Activated T-cell treated with anti-CD3 and anti-CD28 coated beads, Interleukin-2, amount 50 U/mL, for 72 hours (primary cell): ENCODE measurements around the gene MIDN. TPM values are rescaled to one million over a fixed set of nuclear protein-coding genes. Genes with fewer than 3 reads are reported as not detected.

Experiments used
- ATAC-seq, 2 donors: fragments of 150-1000 bp; cut with Tn5 transposase; replicated peaks in 1 of 2; 2 replicates each; pipeline ENCODE4 v1.10.0; 2021; ENCODE audit warnings: moderate library complexity in 2 of 2, mild to moderate bottlenecking in 1 of 2
- DNase-seq, 2 donors: peaks; one replicate each; pipeline ENCODE4 v3.0.0; 2021 to 2022; ENCODE audit warnings: mixed read lengths in 1 of 2
- H3K27ac Mint-ChIP-seq: one replicate; pipeline ENCODE4 v1.8.0; 2022; ENCODE audit warnings: mild to moderate bottlenecking, moderate library complexity, mixed read lengths
- H3K27me3 Mint-ChIP-seq: one replicate; pipeline ENCODE4 v1.8.0; 2022; ENCODE audit warnings: low read depth, mixed read lengths
- H3K36me3 Mint-ChIP-seq, 2 donors: one replicate each; pipeline ENCODE4 v1.8.0; 2022; ENCODE audit warnings: mixed read lengths in 2 of 2, mild to moderate bottlenecking in 1 of 2; ENCODE audit not compliant: insufficient read depth in 2 of 2
- H3K4me1 Mint-ChIP-seq: one replicate; pipeline ENCODE4 v1.8.0; 2022; ENCODE audit warnings: low read depth, mixed read lengths
- H3K4me3 Mint-ChIP-seq, 2 donors: one replicate each; pipeline ENCODE4 v1.8.0; 2022; ENCODE audit warnings: mild to moderate bottlenecking in 2 of 2, mixed read lengths in 2 of 2, moderate library complexity in 2 of 2
- H3K9me3 Mint-ChIP-seq, 2 donors: one replicate each; pipeline ENCODE4 v1.8.0; 2022; ENCODE audit warnings: mixed read lengths in 2 of 2
- total RNA-seq, 2 donors: library from RNA; stranded (reverse); gene quantifications; one replicate each; pipeline ENCODE4 v1.2.3, GENCODE V29; 2022

Gene MIDN
- total RNA-seq, 2 donors from 2014 or later = 72.3 to 75.4 TPM

DNA sequence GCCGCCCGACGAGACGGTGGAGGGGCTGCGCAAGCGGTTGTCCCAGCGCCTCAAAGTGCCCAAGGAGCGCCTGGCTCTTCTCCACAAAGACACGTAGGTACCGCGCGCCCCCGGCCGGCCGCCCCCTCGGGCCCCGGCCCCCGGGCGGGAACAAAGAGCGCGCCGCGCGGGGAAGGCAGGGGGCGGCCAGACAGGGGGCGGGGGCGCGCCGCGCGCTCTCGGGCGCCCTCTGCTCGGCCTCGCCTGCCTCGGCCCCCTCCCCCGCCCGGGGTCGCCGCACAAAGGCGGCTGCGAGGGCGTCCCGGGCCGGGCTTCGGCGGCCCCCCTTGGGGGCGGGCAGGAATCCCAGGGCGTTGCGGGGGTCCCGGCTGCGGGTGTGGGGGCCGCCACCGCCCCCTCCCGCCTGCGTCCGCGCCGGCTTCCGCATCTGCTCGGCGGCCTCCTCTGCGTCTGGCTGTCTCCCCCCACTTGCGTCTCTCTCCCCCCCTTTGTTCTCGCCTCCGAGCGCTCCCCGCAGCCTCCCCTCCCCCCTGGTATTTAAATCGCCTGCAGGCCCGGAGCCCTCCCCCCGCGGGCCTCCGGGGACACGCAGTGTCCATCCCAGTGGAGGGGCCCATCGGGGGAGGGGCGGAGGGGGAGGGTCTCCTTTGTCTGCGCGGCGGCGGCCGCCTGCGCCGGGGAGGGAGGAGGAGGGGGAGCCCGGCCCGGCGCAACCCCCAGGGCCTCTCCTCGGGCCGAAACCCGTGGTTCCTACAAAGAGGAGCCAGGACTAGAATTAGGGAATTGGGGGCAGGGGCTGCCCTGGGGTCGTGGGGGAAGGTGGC lies 2.3 kb downstream of the MIDN start:
- H3K27me3 Mint-ChIP-seq = no peaks in the 10 kb centered on the region
- peaks cover 9 to 18% of the 10 kb centered on the region in 2 donors for H3K36me3 Mint-ChIP-seq
- DNase-seq (peak; percentile 49 to 53), ATAC-seq (no peak)
- peak overlapping the region; percentile 86 to 91 for H3K4me3 Mint-ChIP-seq
- peaks cover 16% of the 10 kb centered on the region for H3K4me1 Mint-ChIP-seq
- H3K27ac Mint-ChIP-seq = no peak overlapping the region
- H3K9me3 Mint-ChIP-seq = no peaks in the 10 kb centered on the region

DNA sequence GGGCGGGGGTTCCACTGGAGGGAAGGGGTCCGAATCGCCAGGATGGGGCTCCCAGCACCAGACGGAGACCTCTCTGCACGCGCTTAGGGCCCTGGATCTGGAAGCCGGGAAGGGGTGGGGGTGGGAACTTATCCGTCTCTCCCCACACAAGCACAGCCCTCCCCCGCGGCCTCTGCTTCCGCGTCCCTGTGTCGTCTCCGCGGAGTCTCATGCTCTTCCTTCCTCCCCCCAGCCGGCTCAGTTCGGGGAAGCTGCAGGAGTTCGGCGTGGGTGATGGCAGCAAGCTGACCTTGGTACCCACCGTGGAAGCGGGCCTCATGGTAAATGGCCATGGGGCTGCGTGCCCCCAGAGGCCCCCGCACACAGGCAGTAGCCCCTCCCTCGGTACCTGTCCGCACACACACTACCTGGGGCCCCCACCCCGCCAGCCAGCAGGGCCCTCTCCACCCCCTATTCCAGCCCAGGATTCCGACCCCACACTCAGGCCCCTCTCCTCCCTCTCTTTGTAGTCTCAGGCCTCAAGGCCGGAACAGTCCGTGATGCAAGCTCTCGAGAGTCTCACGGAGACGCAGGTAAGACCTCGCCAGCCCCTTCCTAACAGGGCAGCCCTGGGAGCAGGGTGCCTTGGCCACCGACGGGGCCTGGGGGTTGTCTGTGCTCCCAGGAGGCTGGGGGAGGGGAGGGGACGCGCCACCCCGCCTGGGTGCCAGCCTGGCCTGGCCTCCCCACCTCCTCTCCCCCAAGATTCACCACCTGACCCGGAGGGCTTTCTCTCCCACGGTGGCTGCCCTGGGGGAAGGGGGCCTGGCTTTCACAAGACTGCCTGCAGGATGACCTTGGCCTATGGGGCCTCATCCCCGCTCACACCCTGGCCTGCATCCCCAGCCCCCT lies 3.2 kb downstream of the MIDN start:
- DNase-seq (peak; percentile 69 to 72), ATAC-seq (no peak)
- H3K9me3 Mint-ChIP-seq = no peaks in the 10 kb centered on the region
- H3K4me1 Mint-ChIP-seq = peaks cover 16% of the 10 kb centered on the region
- H3K27ac Mint-ChIP-seq = peak overlapping the region; percentile 66
- H3K4me3 Mint-ChIP-seq = peak overlapping the region; percentile 86 to 91
- peaks cover 9 to 22% of the 10 kb centered on the region in 2 donors for H3K36me3 Mint-ChIP-seq
- H3K27me3 Mint-ChIP-seq = no peaks in the 10 kb centered on the region

DNA sequence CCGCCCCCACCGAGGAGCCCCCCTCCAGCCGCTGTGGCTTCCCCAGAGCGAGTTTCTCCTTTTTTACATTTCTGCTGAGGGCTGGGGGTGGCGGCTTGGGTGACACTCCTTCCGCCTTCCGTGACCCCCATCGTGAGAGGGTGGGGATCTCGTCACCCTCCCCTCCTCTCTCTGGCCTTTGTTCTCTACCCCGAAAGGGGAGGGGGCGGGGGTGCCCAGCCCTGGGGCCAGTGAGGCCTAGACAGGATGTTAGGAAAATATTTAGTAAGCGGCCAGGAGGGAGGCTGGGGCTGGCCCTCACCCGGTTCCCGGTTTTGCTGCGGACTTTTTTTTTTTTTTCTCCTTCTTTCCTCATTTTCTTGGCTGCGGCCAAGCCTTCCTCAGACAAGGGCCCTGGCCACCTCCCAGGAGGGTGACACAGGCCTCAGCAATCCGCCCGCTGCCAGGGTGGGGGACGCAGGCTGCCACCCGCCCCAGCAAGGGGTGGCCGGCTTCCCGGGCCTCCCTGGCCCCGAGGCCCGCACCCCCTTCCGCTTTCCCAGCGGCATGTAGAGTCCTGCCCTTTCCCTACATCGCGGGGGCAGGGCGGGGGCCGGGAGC lies 3.9 kb downstream of the MIDN start:
- Mint-ChIP-seq H3K4me1 (peaks cover 17% of the 10 kb centered on the region), H3K36me3 (peaks cover 9 to 22% of the 10 kb centered on the region in 2 donors), H3K9me3 (no peaks in the 10 kb centered on the region), H3K27ac (peak overlapping the region; percentile 88), H3K27me3 (no peaks in the 10 kb centered on the region), H3K4me3 (peak overlapping the region; percentile 86 to 91)
- peak; percentile 3 to 23 for ATAC-seq
- DNase-seq = peak; percentile 71 to 83

DNA sequence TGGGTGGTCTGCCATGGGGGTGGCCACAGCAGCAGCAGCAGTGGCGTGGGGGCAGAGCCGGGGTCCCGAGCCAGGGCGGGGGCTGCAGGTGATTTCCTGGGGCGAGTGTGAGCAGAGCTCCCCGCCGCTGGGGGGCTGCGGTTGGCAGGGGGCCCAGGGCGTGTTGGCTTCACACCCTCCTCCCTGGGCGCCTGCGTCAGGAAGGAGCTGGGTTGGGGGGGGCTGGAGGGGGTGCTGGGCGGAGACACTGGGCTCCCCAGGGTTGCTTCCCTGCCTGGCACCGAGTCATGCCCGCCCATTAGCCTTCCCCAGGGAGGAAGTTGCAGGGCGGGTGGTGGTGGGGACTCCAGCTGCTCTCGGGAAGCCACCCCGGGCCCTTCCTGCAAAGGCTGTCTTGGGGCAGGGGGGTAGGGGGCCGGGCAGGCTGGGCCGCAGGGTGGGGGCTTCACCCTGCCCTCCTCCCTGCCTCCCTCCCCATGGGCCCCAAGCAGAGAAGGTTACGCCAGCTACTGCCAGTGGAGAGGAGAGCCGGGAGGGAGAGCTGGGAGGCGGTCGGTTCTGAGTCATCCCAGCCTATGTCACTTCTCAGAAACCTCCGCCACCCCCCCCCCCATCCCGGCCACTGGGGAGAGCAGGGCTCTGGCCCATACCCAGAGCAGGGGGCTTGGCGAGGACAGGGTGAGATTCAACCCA lies 4.6 kb downstream of the MIDN start:
- ATAC-seq = peak; percentile 32 to 35
- Mint-ChIP-seq H3K9me3 (no peaks in the 10 kb centered on the region), H3K27me3 (no peaks in the 10 kb centered on the region), H3K4me1 (peaks cover 24% of the 10 kb centered on the region), H3K27ac (peak overlapping the region; percentile 92), H3K4me3 (peak overlapping the region; percentile 86 to 91), H3K36me3 (peaks cover 9 to 26% of the 10 kb centered on the region in 2 donors)
- DNase-seq = peak; percentile 73 to 82

DNA sequence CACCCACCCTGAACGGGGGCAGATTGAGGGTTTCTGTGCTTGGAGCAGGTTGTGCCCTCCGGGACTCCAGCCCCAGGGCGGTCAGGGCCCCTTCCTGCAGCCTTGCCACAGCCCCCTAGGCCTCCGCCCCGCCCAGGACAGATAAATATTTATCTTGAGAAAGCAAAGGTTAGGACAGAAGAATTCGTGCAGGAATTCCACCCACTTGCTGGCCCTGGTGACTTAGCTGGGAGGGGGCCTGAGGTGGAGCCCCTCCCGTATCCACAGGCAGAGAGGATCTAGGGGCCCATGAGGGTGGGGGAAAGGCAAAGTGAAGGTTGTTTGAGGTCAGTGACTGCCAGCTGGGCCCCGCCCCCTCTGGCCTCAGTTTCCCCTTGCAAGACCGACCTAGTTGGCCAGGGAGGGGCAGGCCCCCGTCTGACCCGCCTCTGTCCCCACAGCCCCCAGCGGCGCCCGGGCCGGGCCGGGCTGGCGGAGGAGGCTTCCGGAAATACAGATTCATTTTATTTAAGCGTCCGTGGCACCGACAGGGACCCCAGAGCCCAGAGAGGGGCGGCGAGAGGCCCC lies 5.2 kb downstream of the MIDN start:
- peaks cover 9 to 26% of the 10 kb centered on the region in 2 donors for H3K36me3 Mint-ChIP-seq
- H3K27me3 Mint-ChIP-seq = no peaks in the 10 kb centered on the region
- H3K4me1 Mint-ChIP-seq = peaks cover 28% of the 10 kb centered on the region
- peak overlapping the region; percentile 92 for H3K27ac Mint-ChIP-seq
- H3K9me3 Mint-ChIP-seq = no peaks in the 10 kb centered on the region
- ATAC-seq (no peak), DNase-seq (no peak)
- H3K4me3 Mint-ChIP-seq = peak overlapping the region; percentile 81 to 91

DNA sequence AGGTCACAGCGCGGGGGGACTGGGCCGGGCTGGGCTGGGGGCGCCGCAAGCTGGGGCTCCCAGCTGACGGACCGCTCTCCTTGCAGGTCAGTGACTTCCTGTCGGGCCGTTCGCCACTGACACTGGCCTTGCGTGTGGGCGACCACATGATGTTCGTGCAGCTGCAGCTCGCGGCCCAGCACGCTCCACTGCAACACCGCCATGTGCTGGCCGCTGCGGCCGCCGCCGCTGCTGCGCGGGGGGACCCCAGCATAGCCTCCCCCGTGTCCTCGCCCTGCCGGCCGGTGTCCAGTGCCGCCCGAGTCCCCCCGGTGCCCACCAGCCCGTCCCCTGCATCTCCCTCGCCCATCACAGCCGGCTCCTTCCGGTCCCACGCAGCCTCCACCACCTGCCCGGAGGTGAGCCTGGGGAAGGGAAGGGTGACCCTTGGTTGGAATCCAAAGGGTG lies 5.7 kb downstream of the MIDN start:
- Mint-ChIP-seq H3K27me3 (no peaks in the 10 kb centered on the region), H3K9me3 (no peaks in the 10 kb centered on the region), H3K36me3 (peaks cover 9 to 26% of the 10 kb centered on the region in 2 donors), H3K27ac (no peak overlapping the region), H3K4me3 (no peak overlapping the region), H3K4me1 (peaks cover 33% of the 10 kb centered on the region)
- no peak for ATAC-seq
- DNase-seq = no peak

DNA sequence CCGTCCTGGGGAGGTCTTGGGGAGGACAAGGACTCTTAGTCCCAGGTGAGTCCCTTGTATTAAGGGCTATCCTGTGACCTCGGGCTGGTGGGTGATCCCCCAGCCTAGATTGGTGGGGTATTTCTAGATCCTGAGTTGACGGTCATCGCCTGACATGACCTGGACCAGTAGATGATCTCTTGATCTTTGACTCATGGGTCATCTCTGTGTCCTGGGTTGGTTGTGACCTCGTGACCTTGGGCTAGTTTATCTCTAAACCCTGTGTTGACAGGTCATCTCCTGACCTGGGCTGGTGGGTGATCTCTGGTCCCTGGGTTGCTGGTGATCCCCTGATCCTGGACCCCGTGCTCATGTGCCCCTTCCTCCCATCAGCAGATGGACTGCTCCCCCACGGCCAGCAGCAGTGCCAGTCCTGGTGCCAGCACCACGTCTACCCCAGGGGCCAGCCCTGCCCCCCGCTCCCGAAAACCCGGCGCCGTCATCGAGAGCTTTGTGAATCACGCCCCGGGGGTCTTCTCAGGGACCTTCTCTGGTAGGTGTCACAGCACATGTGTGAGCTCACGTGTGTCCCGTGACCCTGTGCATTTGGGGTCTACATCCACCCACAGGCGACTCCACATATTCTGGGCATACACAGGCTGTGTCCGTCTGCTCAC lies 6.3 kb downstream of the MIDN start:
- Mint-ChIP-seq H3K9me3 (no peaks in the 10 kb centered on the region), H3K27ac (no peak overlapping the region), H3K4me3 (peak overlapping the region; percentile 20 to 27), H3K4me1 (peaks cover 37% of the 10 kb centered on the region), H3K27me3 (no peaks in the 10 kb centered on the region), H3K36me3 (peaks cover 9 to 26% of the 10 kb centered on the region in 2 donors)
- no peak for DNase-seq
- ATAC-seq = no peak

DNA sequence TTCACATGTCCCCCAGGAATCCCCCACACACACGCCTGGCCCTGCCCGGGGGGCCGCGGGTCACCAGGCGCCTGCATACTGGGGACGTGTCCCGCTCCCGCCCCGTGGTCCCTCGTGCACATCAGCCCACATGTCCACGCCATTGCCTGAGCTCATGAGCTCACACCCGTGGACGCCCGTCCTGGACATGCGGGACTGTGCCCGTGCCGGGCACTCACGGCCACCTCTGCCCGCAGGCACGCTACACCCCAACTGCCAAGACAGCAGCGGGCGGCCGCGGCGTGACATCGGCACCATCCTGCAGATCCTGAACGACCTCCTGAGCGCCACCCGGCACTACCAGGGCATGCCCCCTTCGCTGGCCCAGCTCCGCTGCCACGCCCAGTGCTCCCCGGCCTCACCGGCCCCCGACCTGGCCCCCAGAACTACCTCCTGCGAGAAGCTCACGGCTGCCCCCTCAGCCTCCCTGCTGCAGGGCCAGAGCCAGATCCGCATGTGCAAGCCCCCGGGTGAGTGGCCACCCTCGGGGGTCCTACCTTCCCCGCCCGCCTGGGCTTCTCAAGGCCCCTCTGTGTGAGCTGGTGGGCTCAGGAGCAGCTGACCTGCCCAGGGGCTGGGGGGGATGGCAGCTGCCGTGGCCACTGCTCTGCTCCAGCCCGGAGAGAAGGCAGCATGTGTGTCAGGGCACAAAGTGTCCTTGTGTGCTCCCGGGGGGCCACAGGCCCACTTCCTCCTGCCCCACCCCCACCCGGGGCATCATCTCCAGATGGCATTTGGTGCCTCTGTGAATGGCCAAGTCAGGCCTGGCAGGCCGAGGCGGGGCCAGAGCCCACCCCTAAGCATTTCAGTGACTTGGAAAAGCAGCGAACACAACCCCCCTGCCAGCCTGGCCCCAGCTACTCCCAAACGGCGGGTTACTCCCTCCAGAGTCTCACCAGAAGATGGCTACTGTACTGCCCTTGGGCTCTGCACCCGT lies 7.1 kb downstream of the MIDN start:
- peaks cover 8 to 25% of the 10 kb centered on the region in 2 donors for H3K36me3 Mint-ChIP-seq
- ATAC-seq (no peak), DNase-seq (no peak)
- no peaks in the 10 kb centered on the region for H3K9me3 Mint-ChIP-seq
- H3K27ac Mint-ChIP-seq = no peak overlapping the region
- no peaks in the 10 kb centered on the region for H3K27me3 Mint-ChIP-seq
- H3K4me3 Mint-ChIP-seq = peak overlapping the region in 1 of 2 donors; percentile 27
- H3K4me1 Mint-ChIP-seq = peaks cover 41% of the 10 kb centered on the region

DNA sequence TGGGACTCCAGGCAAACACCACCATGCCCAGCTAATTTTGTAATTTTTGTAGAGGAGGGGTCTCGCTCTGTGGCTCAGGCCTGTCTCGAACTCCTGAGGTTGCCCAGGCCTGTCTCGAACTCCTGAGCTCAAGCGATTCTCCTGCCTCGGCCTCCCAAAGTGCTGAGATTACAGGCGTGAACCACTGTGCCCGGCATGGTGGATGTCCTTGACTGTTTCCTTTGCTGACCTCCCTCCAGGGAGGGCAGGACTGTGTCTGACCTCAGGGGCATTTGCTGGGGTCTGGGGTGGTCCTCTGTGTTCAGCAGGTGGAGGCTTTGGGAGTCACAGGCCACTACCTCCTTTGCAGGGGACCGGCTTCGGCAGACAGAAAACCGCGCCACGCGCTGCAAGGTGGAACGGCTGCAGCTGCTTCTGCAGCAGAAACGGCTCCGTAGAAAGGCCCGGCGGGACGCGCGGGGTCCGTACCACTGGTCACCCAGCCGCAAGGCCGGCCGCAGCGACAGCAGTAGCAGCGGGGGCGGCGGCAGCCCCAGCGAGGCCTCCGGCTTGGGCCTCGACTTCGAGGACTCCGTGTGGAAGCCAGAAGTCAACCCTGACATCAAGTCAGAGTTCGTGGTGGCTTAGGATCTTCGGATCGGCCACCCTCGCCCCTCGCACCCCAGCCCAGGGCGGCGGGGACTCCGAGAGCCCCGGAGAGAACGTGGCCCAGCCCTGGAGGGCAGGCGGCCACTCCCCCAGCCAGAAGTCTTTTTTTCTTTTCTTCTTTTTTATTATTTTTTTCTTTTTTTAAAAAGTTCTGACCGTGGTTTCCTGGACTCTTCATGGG lies 8.5 kb downstream of the MIDN start:
- peak overlapping the region; percentile 83 for H3K27ac Mint-ChIP-seq
- H3K36me3 Mint-ChIP-seq = peaks cover 3 to 19% of the 10 kb centered on the region in 2 donors
- H3K4me3 Mint-ChIP-seq = peak overlapping the region; percentile 93 to 95

DNA sequence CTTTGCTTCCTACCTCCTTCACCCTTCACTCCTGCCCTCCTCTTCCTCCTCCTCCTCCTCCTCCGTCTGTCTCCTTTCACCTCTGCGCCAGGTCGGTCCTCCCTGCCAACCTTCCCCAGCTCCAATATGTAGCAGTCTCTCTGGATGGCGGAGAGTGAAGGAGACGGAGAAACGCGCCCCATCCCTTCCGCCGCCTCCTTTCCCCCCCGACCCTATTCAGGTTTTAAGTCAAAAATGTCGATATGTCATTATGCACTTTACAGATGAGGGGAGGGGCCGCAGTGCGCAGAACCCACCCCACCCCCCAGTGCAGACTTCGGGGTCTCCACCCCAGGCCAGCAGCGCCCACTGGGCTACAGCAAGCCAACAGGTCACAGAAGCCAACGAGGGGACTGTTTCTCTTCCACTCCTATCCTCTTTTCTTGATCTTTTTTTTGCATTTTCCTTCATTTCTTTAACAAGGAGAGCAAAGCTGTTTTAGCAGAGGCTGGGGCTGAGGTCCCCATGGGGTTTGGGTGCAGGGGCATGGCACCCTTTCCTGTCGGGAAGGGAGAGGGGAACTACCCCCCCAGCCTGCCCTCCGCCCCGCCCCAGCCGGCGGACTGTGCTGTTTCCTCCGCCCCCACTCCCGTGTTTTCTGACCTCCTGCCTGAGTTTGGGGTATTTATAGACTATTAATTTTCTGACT lies 9.2 kb downstream of the MIDN start:
- H3K4me1 Mint-ChIP-seq = peaks cover 52% of the 10 kb centered on the region
- peak overlapping the region; percentile 93 to 95 for H3K4me3 Mint-ChIP-seq
- DNase-seq = no peak
- H3K27me3 Mint-ChIP-seq = no peaks in the 10 kb centered on the region
- no peak for ATAC-seq
- no peaks in the 10 kb centered on the region for H3K9me3 Mint-ChIP-seq
- H3K36me3 Mint-ChIP-seq = peaks cover 1 to 18% of the 10 kb centered on the region in 2 donors
- H3K27ac Mint-ChIP-seq = peak overlapping the region; percentile 83

More for the DNA sequence above, 8.5 kb downstream of the MIDN start:
- Mint-ChIP-seq H3K9me3 (no peaks in the 10 kb centered on the region), H3K4me1 (peaks cover 48% of the 10 kb centered on the region), H3K27me3 (no peaks in the 10 kb centered on the region)
- no peak for DNase-seq
- ATAC-seq = no peak
